T-helper 22 cell (primary cell): ENCODE measurements around the gene DMTF1.

Source experiments
- DNase-seq: peaks from one replicate; pipeline ENCODE4 v3.0.0-alpha.2; 2020; ENCODE audit warnings: low read depth

DMTF1 gene

GRCh38 chr7:87147500-87147899 lies 4.8 kb upstream of the DMTF1 start:
- no peak for DNase-seq

- no peak for DNase-seq
These were observed 3.8 kb upstream of the DMTF1 start for GRCh38 chr7:87148332-87148955.

- no peak for DNase-seq
These were observed 1.1 kb upstream of the DMTF1 start for GRCh38 chr7:87151002-87151728.

DNA sequence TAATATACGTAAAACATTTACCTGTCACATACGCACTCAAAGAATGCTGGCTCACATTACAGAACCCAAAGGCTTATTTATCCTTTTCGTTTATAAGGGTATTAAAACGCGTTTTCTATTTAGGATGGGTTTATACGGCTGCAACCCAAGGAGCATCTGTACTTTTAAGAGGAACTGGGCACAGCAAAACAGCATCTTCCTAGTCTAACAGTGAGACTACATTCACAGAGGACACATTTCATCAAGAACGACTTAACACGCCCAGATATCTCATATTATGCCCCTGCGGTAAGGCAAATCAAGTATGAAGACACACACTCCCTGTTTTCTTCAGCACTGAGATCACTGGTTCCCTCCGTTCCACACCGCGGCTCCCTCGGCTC lies 533 bp upstream of the DMTF1 start:
- DNase-seq: no peak

- DNase-seq: no peak
These were observed 816 bp downstream of the DMTF1 start for GRCh38 chr7:87152897-87153641.

DNA sequence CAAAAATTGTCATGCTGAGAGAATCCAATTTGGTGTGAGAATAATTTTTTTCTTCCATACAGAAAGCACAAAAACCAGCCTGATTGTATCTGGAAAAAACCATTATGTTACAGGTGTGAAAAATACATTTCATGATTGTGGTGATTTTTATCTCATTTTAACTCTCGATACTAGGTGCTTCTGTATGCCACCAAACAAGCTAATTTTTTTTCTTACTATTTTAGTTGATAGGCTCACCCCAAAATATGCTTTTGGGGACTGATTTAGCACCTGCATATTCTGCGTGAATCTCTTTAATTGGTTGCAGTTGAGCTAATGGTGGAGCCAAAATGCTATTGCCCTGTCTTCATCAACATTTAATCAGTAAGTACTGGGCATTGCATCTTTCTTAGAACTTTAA lies 1.9 kb downstream of the DMTF1 start:
- no peak for DNase-seq

GRCh38 chr7:87154569-87154968 lies 2.3 kb downstream of the DMTF1 start:
- DNase-seq: no peak

DNA sequence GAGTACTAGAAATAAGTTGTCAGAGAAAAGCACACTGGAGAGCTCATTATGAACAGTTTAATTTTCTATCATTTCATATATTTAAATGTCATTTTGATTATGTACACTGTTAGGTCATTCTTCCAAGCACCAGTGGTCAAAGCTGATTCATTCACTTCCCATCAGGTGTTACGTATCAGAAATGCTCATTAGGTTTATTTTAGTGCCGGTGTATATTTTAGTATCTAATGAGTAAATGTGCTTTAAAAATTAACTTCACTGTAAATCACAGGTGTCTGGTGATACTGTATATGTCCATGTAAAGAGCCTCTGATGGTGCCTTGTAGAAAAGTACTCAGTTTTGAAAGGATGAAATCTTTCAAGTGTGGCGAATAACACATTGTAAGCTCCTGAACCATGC lies 3.5 kb downstream of the DMTF1 start:
- no peak for DNase-seq

- DNase-seq: no peak
These were observed 4.5 kb downstream of the DMTF1 start for GRCh38 chr7:87156709-87157108.

DNA sequence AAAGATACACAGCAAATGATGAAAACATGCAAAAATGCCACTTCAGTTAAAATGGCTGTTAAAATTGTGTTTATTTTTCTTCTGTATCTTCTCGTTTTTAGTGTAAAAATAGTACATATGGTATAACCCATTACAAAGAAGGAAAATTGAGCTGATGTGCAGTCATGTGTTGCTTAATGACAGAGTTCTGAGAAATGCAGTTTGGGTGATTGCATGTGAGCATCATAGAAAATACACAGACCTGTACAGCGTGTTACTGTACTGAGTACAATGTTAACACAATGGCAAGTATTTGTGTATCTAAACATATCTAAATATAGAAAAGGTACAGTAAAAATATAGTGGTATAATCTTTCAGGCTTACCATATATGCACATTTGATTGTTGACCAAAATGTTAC lies 7.3 kb downstream of the DMTF1 start:
- no peak for DNase-seq

- no peak for DNase-seq
These were observed 12.2 kb downstream of the DMTF1 start for GRCh38 chr7:87164433-87164832.

DNA sequence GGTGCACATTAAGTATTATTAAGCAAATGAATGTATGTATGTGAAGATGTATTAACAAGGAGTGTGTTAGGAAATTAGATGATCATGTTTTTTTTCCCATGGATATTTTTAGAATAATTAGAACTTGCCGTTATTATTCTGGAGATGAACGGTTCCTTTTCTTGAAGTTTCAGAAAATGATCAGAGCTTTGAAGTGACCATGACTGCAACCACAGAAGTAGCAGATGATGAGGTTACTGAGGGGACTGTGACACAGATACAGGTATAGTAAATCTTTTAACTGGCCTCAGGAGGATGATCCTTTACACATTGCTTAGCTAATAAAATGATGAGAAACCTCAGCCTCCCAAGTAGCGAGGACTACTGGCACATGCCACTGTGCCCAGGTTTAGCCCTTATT lies 18.6 kb downstream of the DMTF1 start:
- DNase-seq: no peak

DNA sequence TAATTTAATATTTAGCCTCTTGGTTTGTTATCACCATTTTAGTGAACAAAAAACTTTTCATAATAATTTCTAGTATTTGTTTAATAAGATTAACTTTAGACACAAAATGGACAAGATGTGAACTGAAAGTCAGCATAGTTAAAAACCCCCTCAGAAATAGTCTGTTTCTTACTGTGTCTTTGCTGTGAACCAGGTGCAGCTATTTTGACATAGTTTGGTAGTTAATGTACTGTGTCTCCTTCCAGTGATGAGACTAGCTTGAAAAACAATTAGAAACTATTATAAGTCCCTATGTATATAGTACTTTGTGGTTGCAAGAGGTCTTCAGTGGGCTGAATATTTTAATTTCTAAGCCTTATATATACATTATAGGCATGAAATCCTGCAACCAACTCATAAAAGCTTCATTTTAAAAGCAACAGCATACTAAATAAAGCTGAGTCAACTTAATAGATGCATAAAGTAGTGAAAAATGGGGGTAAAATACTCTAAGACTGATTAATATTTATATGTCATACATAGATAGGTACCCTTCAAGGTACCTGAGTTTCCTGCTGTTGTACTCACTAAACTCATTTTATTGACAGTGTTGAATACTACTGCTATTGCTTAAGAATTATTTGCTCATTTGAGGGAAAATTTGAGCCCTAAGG lies 19.2 kb downstream of the DMTF1 start:
- no peak for DNase-seq

DNA sequence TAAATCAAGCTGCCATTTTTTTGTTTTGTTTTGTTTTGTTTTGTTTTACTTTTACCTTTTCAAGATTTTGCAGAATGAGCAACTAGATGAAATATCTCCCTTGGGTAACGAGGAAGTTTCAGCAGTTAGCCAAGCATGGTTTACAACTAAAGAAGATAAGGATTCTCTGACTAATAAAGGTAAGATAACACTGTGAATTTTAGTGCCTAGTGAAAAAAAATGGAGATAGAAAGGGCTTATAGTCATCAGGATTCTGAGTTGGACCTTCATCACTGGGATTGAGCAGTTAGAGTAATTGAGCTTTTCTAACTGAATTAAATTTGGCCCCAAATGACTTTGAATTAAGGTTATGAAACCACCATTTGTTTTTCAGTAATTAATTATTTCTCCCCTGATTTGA lies 21.2 kb downstream of the DMTF1 start:
- no peak for DNase-seq

DNA sequence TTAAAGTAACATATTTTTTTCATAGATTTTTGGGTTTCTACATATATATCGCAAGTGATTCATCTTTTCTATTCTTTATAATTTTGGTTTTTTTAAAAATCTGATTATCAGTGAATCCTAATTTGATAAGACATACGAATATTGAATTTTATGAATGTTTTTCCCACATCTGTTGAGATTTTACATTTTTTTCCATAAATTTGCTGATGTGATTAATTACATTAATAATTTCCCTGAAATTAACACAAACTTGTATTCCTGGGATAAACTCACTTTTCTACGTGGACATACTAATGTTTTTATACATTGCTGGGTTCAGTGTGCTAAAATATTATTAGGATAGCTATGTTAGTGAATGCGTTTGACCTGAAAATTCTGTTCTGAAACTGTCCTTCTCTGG lies 26.1 kb downstream of the DMTF1 start:
- DNase-seq: no peak

DNA sequence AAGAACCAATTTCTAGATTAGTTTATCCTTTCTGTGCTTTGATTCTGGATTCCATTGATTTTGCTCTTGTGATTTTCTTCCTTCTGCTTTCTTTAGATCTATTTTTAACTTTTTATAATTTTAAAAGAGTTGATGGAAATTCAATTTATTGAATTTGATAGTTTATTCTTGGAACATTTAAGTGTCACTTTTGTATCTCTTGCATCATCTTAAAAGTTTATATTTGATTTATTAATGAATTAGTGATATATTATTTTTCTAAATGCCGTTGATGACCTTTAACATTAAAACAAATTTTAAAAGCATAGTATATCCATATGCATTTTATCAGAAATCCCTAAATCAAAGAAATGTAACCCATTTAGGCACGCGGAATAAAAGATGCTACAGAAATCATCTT lies 26.9 kb downstream of the DMTF1 start:
- DNase-seq: no peak

- DNase-seq: no peak
These were observed 34.9 kb downstream of the DMTF1 start for GRCh38 chr7:87187120-87187519.

DNA sequence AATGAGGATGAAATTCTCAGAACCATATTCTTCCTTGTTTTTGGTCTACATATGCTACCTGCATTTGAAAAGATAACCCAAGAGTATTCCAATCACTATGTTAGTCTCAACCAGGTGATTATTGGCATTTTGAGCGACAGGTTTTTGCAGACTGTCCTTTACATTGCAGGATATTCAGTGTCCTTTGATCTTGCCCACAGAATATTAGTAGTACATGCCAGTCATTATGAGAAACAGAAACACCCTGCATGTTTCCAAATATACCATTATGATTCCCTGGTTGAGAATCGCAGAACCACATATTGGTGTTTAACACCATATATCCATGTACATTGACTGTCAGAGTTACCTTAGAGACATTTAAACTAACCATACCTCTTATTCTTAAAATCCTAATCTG lies 36.7 kb downstream of the DMTF1 start:
- DNase-seq: no peak

DNA sequence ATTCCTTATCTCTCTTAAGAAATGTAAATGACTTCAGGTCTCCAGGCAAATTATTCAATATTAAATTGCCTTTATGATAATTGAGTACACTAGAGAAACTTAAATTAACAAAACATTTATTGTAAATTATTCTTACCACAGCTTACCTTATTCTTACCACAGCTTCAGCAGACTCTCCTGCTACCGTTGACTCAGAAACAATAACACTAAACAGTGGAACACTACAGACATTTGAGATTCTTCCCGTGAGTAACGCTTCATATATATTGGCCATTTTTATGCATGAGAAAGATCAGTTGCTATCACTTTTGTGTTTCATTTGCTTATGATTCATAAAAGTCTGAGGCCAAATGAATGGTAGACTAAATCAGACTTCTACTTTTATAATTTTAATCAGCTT lies 38.5 kb downstream of the DMTF1 start:
- no peak for DNase-seq

DNA sequence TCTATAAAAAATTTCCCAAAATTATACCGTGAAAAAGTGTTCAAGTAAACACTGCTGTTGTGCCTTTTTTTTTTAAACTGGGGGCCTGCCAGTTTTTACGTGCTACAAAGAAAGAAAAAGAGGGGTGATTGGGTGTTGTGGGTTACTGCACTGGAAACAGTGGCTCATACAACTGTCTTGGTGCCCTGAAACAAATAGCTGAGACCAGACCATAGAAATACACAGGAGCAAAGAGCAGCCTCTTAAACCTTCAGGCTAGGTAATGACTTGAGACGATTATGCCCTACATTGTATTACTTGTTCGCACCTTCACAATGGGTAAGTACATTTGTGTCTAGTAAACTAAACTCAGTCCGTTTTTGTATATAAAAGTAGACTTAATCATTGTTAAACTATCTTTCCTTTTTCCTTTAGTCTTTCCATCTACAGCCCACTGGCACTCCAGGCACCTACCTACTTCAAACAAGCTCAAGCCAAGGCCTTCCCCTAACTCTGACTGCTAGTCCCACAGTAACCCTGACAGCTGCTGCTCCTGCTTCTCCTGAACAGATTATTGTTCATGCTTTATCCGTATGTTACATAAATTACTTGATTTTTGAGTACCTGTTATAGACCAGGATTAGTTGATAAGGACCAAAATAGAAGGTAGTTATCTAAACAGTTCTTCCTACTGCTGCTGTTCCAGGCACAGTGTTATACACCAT lies 40.7 kb downstream of the DMTF1 start:
- DNase-seq: no peak

DNA sequence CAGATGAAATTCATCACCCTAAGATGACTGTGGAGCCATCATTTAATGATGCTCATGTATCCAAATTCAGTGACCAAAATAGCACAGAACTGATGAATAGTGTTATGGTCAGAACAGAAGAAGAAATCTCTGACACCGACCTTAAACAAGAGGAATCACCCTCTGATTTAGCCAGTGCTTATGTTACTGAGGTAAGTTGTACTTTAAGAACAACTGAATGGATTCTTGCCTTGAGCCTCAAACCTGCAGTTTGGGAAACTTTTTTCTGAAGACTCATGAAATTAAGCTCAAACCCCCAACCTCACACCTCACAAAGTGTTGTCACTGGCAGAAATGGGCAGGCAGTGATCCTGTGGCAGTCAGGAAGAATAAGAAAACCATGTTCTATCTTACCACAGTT lies 41.7 kb downstream of the DMTF1 start:
- DNase-seq: no peak

DNA sequence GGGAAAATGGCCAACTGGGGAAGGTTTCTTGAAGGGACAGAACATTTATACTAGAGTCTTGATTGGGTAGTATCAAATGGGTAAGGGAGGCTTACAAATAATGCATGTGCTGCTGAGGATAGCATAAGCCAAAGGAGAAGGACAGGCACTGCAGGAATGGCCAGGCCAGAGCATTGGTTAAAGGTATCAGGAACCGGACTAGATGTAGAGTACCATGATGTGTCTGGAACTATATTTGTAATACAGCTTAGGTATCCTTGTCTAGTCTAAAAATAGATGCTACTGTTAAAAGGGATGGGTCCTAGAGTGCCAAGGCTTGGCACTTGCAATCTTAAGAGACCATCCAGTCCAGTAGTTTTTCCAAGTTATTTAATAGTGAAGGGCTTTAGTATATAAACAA lies 47.0 kb downstream of the DMTF1 start:
- DNase-seq: no peak
